Tibial nerve (tissue), 4 donors: Measurements from ENCODE around the gene PIEZO1. TPM values are rescaled to one million over a fixed set of nuclear protein-coding genes. Genes with fewer than 3 reads are reported as not detected.

ENCODE experiments used
- DNase-seq, 2 donors: peaks; one replicate each; pipeline ENCODE4 v3.0.0-alpha.2; 2019; ENCODE audit warnings: low spot score in 2 of 2
- H3K27ac ChIP-seq, 4 donors: fragments of 200-600 bp; sonication (generic) in 3 of 4; one replicate each; pipeline ENCODE4 v1.5.1; 2017 to 2019; ENCODE audit warnings: mild to moderate bottlenecking in 1 of 4
- H3K27me3 ChIP-seq, 2 donors: fragments of 200-600 bp; sonication (generic) in 1 of 2; one replicate each; pipeline versions ENCODE4 v1.5.1 to v1.6.0; 2017 to 2019
- H3K36me3 ChIP-seq, 3 donors: fragments of 200-600 bp; sonication (generic); one replicate each; pipeline ENCODE4 v1.5.1; 2018 to 2019
- H3K4me1 ChIP-seq, 4 donors: fragments of 200-600 bp; sonication (generic) in 3 of 4; one replicate each; pipeline ENCODE4 v1.5.1; 2017 to 2019
- H3K4me3 ChIP-seq, 4 donors: fragments of 200-600 bp; sonication (generic) in 3 of 4; one replicate each; pipeline ENCODE4 v1.5.1; 2017 to 2019; ENCODE audit warnings: mild to moderate bottlenecking in 1 of 4, moderate library complexity in 1 of 4
- H3K9me3 ChIP-seq, 4 donors: fragments of 200-600 bp; sonication (generic) in 3 of 4; one replicate each; pipeline ENCODE4 v1.5.1; 2017 to 2019
- EP300 ChIP-seq, 2 donors: sonication (generic); formaldehyde crosslinking; IDR thresholded peaks; one replicate each; pipeline ENCODE4 v1.6.1; 2017; ENCODE audit warnings: antibody characterized with exemption in 2 of 2, mild to moderate bottlenecking in 1 of 2
- POLR2A ChIP-seq, 2 donors: fragments of 450-650 bp; IDR thresholded peaks; one replicate each; pipeline ENCODE4 v1.6.1; 2017; ENCODE audit warnings: antibody characterized with exemption in 2 of 2, mild to moderate bottlenecking in 2 of 2, moderate library complexity in 2 of 2
- WGBS, 2 donors: methylation state at CpG; one replicate each; pipeline ENCODE4 v1.1.5; 2018; 5-methylcytosine and 5-hydroxymethylcytosine counted together
- total RNA-seq, 4 donors: library from RNA; depleted of rRNA; stranded (reverse); fragments of >200 nt; gene quantifications; one replicate each; pipeline ENCODE4 v1.1.0, GENCODE V29; 2016
- TF ChIP-seq, protein P1 (sequence below), 5 experiments: fragments of 200-600 bp in 3 of 5; fragments of 450-650 bp in 2 of 5; sonication (generic) in 3 of 5; IDR thresholded peaks; one replicate each; pipeline ENCODE4 v1.5.1; 2016 to 2019; ENCODE audit warnings: antibody characterized with exemption in 5 of 5, mild to moderate bottlenecking in 3 of 5, moderate library complexity in 2 of 5

The PIEZO1 gene
- total RNA-seq, 4 donors from 2014 or later = 90.5 to 309 (median 165) TPM

DNA sequence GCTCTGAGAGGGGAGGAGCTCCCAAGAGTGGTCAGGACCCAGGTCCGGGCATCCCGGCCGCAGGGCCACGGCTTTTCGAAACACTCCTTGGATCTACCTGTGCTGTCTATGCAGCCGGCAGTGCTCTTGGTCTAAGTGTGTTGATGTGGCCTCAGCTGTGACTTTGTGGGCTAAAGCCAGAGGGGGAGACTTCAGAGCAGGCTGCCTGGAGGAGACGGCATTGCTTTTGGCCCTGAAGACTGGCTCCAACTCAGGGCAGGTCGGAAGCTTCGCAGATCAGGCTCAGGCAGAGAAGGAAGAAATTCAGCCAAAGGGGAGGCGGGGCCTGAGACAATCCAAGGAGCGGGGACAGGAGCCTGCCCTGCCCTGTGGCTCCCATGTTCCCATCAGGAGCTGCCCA lies 31.4 kb downstream of the PIEZO1 start:
- DNase-seq = no peak
- no peak overlapping the region for H3K4me3 ChIP-seq
- H3K4me1 ChIP-seq = peaks cover 0 to 18% (median 0%) of the 10 kb centered on the region in 4 donors
- WGBS, 2 donors = 81 to 86% methylated on average over 11 of the region's 11 CpGs
- TF ChIP-seq, protein P1, sequence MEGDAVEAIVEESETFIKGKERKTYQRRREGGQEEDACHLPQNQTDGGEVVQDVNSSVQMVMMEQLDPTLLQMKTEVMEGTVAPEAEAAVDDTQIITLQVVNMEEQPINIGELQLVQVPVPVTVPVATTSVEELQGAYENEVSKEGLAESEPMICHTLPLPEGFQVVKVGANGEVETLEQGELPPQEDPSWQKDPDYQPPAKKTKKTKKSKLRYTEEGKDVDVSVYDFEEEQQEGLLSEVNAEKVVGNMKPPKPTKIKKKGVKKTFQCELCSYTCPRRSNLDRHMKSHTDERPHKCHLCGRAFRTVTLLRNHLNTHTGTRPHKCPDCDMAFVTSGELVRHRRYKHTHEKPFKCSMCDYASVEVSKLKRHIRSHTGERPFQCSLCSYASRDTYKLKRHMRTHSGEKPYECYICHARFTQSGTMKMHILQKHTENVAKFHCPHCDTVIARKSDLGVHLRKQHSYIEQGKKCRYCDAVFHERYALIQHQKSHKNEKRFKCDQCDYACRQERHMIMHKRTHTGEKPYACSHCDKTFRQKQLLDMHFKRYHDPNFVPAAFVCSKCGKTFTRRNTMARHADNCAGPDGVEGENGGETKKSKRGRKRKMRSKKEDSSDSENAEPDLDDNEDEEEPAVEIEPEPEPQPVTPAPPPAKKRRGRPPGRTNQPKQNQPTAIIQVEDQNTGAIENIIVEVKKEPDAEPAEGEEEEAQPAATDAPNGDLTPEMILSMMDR (IDR thresholded peaks at IDR 0.05) = no peak
- no peak for TF ChIP-seq EP300 (IDR thresholded peaks at IDR 0.05)
- no peak for TF ChIP-seq POLR2A (IDR thresholded peaks at IDR 0.05)
- H3K27ac ChIP-seq = peak overlapping the region in 1 of 4 donors; percentile 28
- H3K27me3 ChIP-seq = no peaks in the 10 kb centered on the region
- peaks cover 0 to 27% (median 0%) of the 10 kb centered on the region in 3 donors for H3K36me3 ChIP-seq
- H3K9me3 ChIP-seq = no peaks in the 10 kb centered on the region

DNA sequence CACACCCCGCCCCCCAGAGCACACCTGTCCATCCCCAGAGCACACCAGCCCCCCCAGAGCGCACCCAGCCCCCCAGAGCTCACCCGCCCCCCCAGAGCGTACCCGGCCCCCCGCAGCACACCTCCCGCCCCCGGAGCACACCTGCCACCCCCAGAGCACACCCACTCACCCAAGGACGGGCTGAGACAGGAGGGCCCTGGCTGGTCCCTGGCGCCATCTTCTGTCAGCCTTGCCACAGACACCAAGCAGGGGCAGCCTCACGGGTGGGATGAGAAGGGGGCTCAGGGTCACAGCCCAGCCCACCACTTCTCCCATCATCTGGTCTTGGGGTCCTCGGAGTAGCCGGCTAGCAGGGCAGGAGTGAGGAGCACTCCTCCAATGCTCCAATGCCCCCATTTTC lies 31.8 kb downstream of the PIEZO1 start:
- H3K4me1 ChIP-seq = peaks cover 0 to 17% (median 0%) of the 10 kb centered on the region in 4 donors
- peak overlapping the region in 1 of 4 donors; percentile 28 for H3K27ac ChIP-seq
- peaks cover 0 to 27% (median 0%) of the 10 kb centered on the region in 3 donors for H3K36me3 ChIP-seq
- H3K9me3 ChIP-seq = no peaks in the 10 kb centered on the region
- no peak overlapping the region for H3K4me3 ChIP-seq
- DNase-seq = no peak
- 74 to 100% methylated on average over 5 to 6 of the region's 13 CpGs for WGBS, 2 donors
- H3K27me3 ChIP-seq = no peaks in the 10 kb centered on the region
- TF ChIP-seq, protein P1 (IDR thresholded peaks at IDR 0.05) = no peak

DNA sequence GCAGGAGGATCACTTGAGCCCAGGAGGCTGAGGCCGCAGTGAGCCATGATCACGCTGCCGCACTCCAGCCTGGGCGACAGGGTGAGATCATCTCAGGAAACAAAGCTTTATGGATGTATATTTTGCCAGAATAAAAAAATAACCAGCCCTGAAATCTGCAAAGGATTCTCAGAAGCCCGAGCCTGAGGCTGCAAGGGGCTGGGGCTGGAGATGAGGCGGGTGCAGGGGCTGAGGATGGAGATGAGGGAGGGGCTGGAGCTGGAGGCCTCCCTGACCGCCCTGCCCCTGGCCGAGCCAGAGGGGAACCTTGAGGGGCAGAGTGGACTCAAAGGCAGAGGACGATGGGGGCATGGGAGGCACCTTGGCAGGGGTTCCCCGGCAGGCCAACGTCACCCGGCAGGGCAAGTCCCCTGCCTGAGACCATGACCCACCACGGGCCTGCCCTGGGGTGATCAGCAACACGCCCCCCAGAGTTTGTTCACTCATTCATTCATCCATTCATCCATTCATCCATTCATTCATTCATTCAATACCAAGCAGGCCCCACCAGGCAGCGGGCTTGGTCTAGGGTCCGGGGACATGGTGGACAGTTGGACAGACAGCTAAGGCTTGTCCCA lies 32.5 kb downstream of the PIEZO1 start:
- Histone ChIP-seq H3K4me3 (no peak overlapping the region), H3K4me1 (peaks cover 0 to 19% (median 0%) of the 10 kb centered on the region in 4 donors), H3K27me3 (no peaks in the 10 kb centered on the region), H3K27ac (no peak overlapping the region), H3K36me3 (peaks cover 0 to 27% (median 0%) of the 10 kb centered on the region in 3 donors), H3K9me3 (no peaks in the 10 kb centered on the region)
- DNase-seq = no peak
- WGBS, 2 donors = 79 to 80% methylated on average over 15 to 16 of the region's 16 CpGs
- no peak for TF ChIP-seq POLR2A (IDR thresholded peaks at IDR 0.05)
- TF ChIP-seq, protein P1 (IDR thresholded peaks at IDR 0.05) = no peak
- no peak for TF ChIP-seq EP300 (IDR thresholded peaks at IDR 0.05)

DNA sequence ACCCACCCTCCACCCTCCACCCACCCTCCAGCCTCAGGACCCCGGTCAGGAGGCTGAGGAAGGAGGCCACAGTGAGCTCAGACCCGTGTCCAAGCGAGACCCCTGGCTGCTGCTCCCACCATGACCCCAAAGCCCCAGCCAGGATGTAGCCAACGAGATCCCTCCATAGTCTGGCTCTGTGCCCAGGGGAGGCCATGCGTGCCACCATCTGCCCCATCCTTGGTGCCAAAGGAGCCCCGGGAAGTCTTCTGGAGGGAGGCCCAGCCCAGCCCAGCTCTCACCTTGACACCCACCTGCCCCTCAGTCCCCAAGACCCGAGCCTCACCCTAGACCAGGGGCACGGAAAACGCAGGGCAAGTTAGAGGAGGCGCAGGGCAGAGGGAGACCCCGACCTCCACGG lies 34.2 kb downstream of the PIEZO1 start:
- peaks cover 0 to 27% (median 0%) of the 10 kb centered on the region in 3 donors for H3K36me3 ChIP-seq
- no peak overlapping the region for H3K27ac ChIP-seq
- no peaks in the 10 kb centered on the region for H3K27me3 ChIP-seq
- no peak for TF ChIP-seq POLR2A (IDR thresholded peaks at IDR 0.05)
- WGBS, 2 donors = 50 to 92% methylated on average over 2 to 6 of the region's 12 CpGs
- no peak for DNase-seq
- H3K4me1 ChIP-seq = peaks cover 0 to 35% (median 0%) of the 10 kb centered on the region in 4 donors
- H3K9me3 ChIP-seq = no peaks in the 10 kb centered on the region
- H3K4me3 ChIP-seq = no peak overlapping the region

DNA sequence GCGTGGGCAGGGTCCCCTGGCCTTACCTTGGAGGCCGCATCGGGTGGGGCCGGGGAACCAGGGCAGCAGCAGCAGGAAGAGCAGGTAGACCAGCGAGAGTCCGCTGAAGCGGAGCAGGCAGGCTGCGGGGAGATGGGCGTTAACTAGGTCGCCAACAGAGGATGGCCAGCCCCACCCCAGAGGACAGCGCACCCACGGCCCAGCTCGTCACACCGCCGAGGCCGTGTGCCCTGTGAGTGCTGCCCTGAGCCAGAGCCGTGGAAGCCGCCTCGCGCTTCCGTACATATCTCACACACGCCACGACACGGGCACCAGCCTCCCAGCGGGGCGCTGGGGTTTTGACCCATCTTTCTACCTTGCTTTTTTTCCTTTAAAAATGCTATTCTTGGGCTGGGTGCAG lies 35.7 kb downstream of the PIEZO1 start:
- no peaks in the 10 kb centered on the region for H3K9me3 ChIP-seq
- no peaks in the 10 kb centered on the region for H3K27me3 ChIP-seq
- 95 to 96% methylated on average over 26 of the region's 26 CpGs for WGBS, 2 donors
- H3K36me3 ChIP-seq = peaks cover 0 to 27% (median 0%) of the 10 kb centered on the region in 3 donors
- H3K4me1 ChIP-seq = peaks cover 0 to 45% (median 8%) of the 10 kb centered on the region in 4 donors
- no peak for DNase-seq
- TF ChIP-seq POLR2A (IDR thresholded peaks at IDR 0.05) (no peak), EP300 (IDR thresholded peaks at IDR 0.05) (no peak)
- TF ChIP-seq, protein P1 (IDR thresholded peaks at IDR 0.05) = no peak
- H3K27ac ChIP-seq = no peak overlapping the region
- H3K4me3 ChIP-seq = no peak overlapping the region
